ENCODE results near the gene GPR150.

- TF ChIP-seq, protein P1, sequence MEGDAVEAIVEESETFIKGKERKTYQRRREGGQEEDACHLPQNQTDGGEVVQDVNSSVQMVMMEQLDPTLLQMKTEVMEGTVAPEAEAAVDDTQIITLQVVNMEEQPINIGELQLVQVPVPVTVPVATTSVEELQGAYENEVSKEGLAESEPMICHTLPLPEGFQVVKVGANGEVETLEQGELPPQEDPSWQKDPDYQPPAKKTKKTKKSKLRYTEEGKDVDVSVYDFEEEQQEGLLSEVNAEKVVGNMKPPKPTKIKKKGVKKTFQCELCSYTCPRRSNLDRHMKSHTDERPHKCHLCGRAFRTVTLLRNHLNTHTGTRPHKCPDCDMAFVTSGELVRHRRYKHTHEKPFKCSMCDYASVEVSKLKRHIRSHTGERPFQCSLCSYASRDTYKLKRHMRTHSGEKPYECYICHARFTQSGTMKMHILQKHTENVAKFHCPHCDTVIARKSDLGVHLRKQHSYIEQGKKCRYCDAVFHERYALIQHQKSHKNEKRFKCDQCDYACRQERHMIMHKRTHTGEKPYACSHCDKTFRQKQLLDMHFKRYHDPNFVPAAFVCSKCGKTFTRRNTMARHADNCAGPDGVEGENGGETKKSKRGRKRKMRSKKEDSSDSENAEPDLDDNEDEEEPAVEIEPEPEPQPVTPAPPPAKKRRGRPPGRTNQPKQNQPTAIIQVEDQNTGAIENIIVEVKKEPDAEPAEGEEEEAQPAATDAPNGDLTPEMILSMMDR (IDR thresholded peaks at IDR 0.05), result no peak
- no peak for TF ChIP-seq POLR2A (IDR thresholded peaks at IDR 0.05)
Measured at GRCh38 chr5:95641741-95642220, 21.9 kb downstream of the GPR150 start.

All from heart left ventricle (tissue), 13 donors.